ENCODE results near the gene NIP7. TPM values are rescaled to one million over a fixed set of nuclear protein-coding genes. Genes with fewer than 3 reads are reported as not detected.
"Not testable (repeated sequence)": the region's sequence is repeated elsewhere in the genome, so short reads cannot be mapped to it uniquely, and the experiment has no call there.

Gene NIP7
- total RNA-seq, 1 donor from 2014 or later: 81.2 TPM

GRCh38 chr16:69344171-69344570, 4.6 kb downstream of the NIP7 start:
- Mint-ChIP-seq H3K36me3 (ENCODE audit: low read depth) (peaks cover 66% of the 10 kb centered on the region), H3K9me3 (no peaks in the 10 kb centered on the region), H3K27me3 (no peaks in the 10 kb centered on the region), H3K27ac (no peak overlapping the region), H3K4me3 (no peak overlapping the region), H3K4me1 (peaks cover 23% of the 10 kb centered on the region)
- intact Hi-C loops (cut with micrococcal nuclease): no loop called here
- DNase-seq: no peak

DNA sequence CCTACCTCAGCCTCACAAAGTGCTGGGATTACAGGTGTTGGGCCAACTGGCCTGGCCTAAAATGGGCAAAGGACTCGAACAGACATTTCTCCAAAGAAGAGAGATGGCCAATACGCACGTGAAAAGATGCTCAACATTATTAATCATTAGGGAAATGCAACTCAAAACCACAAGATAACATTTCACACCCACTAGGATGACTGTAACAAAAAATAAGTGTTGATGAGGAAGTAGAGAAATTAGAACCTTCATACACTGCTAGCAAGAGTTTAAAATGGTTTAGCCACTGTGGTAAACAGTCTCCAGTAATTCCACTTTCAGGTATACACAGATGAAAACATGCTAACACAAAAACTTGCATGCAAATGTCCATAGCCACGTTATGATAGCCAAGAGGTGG, 6.4 kb downstream of the NIP7 start:
- H3K27ac Mint-ChIP-seq: no peak overlapping the region
- H3K27me3 Mint-ChIP-seq: no peaks in the 10 kb centered on the region
- H3K4me1 Mint-ChIP-seq: peaks cover 12% of the 10 kb centered on the region
- peaks cover 55% of the 10 kb centered on the region for H3K36me3 Mint-ChIP-seq (ENCODE audit: low read depth)
- intact Hi-C loops (cut with micrococcal nuclease): no loop called here
- no peak for DNase-seq
- H3K9me3 Mint-ChIP-seq: no peaks in the 10 kb centered on the region
- H3K4me3 Mint-ChIP-seq: no peak overlapping the region

- peaks cover 51% of the 10 kb centered on the region for H3K36me3 Mint-ChIP-seq (ENCODE audit: low read depth)
- no peak for DNase-seq
- H3K4me1 Mint-ChIP-seq: peaks cover 5% of the 10 kb centered on the region
- peak overlapping the region; percentile 20 for H3K27ac Mint-ChIP-seq
- no peak overlapping the region for H3K4me3 Mint-ChIP-seq
- H3K9me3 Mint-ChIP-seq: no peaks in the 10 kb centered on the region
- intact Hi-C loops (cut with micrococcal nuclease): no loop called here
- H3K27me3 Mint-ChIP-seq: no peaks in the 10 kb centered on the region
Measured at GRCh38 chr16:69346683-69347082, 7.1 kb downstream of the NIP7 start.

DNA sequence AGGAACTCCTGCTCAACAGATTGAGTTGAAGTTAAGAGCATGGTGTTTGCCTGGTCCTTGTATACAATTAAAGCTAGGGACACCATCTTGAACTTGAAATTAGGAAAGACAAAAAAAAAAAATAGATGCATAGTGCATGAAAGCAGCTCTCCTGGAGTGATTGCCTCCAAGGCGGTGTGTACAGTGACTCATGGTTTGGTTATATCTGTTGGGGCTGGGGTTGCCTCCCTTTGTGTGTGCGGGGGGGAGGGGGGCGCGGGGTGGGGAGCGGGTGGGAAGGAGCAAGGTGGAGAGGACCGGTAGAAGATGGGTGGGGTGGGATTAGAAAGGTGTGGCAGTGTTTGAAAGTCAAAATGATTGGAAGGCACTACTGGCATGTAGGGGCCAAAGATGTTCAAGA, 8.7 kb downstream of the NIP7 start:
- H3K27ac Mint-ChIP-seq: no peak overlapping the region
- intact Hi-C loops (cut with micrococcal nuclease): no loop called here

GRCh38 chr16:69349536-69349935, 10.0 kb downstream of the NIP7 start:
- H3K27ac Mint-ChIP-seq: no peak overlapping the region
- H3K4me3 Mint-ChIP-seq: no peak overlapping the region
- no peak for DNase-seq
- H3K36me3 Mint-ChIP-seq (ENCODE audit: low read depth): peaks cover 38% of the 10 kb centered on the region
- H3K4me1 Mint-ChIP-seq: no peaks in the 10 kb centered on the region
- intact Hi-C loops (cut with micrococcal nuclease): no loop called here
- no peaks in the 10 kb centered on the region for H3K9me3 Mint-ChIP-seq
- no peaks in the 10 kb centered on the region for H3K27me3 Mint-ChIP-seq

More for the DNA sequence above, 8.7 kb downstream of the NIP7 start:
- DNase-seq: no peak
- Mint-ChIP-seq H3K4me1 (no peaks in the 10 kb centered on the region), H3K36me3 (ENCODE audit: low read depth) (peaks cover 46% of the 10 kb centered on the region), H3K4me3 (no peak overlapping the region), H3K27me3 (no peaks in the 10 kb centered on the region), H3K9me3 (no peaks in the 10 kb centered on the region)

GRCh38 chr16:69350536-69351133, 11.1 kb downstream of the NIP7 start:
- Mint-ChIP-seq H3K27ac (no peak overlapping the region), H3K27me3 (no peaks in the 10 kb centered on the region), H3K4me3 (no peak overlapping the region), H3K4me1 (peaks cover 2% of the 10 kb centered on the region), H3K9me3 (no peaks in the 10 kb centered on the region), H3K36me3 (ENCODE audit: low read depth) (peaks cover 38% of the 10 kb centered on the region)
- DNase-seq: no peak
- intact Hi-C loops (cut with micrococcal nuclease): no loop called here

DNA sequence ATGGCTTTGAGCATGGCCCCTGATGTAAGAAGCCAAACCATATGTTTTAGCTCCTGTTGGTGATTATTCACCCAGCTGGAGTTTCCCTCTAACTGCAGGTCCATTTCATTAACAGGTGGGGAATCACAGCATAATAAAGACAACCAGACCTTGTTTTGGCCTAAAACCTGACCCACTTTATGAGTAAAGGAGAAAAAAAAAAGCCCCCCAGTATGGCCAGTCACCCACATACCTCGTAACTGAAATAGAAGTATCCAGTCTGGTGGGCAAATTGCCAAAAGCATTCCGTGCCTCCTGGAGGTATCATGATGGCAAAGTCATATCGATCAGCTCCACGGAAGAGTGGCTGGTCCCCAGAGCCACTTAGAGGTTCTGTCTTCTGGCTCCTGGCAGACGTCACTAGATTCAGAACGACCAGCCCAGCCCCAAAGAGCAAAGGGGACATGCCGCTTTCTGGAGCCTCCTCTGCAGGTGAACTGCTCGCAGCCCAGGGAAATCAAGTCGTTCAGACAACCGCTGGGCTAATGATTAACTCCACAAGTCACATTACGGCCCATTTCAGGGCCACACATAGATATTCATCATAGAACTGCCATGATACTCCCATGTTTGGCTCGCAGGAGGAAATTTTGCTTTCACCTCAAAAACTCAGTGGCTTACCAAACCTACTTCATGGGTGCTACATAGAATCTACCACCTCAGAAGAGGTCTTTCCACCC, 11.9 kb downstream of the NIP7 start, which contains the start of gene TMED6:
TMED6 (minus strand) TSS at position 478 of the 719 bp plus-strand sequence; CDS start at position 445, 33 bp downstream.
- intact Hi-C loops (cut with micrococcal nuclease): no loop called here
- H3K27me3 Mint-ChIP-seq: no peaks in the 10 kb centered on the region
- peaks cover 42% of the 10 kb centered on the region for H3K36me3 Mint-ChIP-seq (ENCODE audit: low read depth)
- no peak within 1 kb of the TSS for H3K27ac Mint-ChIP-seq
- H3K9me3 Mint-ChIP-seq: no peaks in the 10 kb centered on the region
- peaks cover 2% of the 10 kb centered on the region for H3K4me1 Mint-ChIP-seq
- no peak for DNase-seq
- no peak within 1 kb of the TSS for H3K4me3 Mint-ChIP-seq

DNA sequence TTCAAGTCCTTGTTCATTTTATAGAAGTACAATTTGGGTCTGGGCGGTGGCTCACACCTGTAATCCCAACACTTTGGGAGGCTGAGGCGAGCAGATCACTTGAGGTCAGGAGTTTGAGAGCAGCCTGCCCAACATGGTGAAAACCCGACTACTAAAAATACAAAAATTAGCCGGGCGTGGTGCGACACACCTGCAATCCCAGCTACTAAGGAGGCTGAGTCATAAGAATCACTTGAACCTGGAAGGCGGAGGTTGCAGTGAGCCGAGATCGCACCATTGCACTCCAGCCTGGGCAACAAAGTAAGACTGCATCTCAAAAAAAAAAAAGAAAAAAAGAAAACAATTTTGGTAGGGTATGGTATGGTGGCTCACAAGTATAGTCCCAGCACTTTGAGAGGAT, 20.5 kb downstream of the NIP7 start:
- DNase-seq; H3K27me3 Mint-ChIP-seq; H3K27ac Mint-ChIP-seq; H3K4me3 Mint-ChIP-seq; H3K4me1 Mint-ChIP-seq; intact Hi-C loops (cut with micrococcal nuclease); H3K9me3 Mint-ChIP-seq: not testable (repeated sequence)
- H3K36me3 Mint-ChIP-seq (ENCODE audit: low read depth): peaks cover 43% of the 10 kb centered on the region

DNA sequence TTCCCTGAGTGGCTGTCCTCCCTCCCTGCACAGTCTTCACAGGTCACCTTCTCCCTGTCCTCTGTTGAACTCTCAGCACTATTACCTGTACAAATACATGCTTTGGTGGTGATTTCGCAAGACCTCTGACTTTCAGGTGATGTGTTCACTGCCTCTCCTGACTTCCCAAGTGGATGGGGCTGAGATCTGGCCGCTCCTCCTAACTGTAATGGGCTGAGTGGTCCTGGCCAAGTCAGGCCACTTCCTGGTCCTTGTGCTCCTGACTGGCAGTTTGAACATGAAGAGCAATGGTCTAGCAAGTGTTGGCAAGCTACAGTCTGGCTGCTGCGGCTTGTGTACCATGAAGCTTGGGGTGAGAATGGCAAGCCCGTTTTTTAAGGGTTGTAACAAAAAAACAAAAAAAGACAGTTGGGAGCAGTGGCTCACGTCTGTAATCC, 23.7 kb downstream of the NIP7 start:
- Mint-ChIP-seq H3K9me3 (no peaks in the 10 kb centered on the region), H3K27ac (no peak overlapping the region), H3K36me3 (ENCODE audit: low read depth) (peaks cover 57% of the 10 kb centered on the region), H3K4me1 (peaks cover 17% of the 10 kb centered on the region), H3K27me3 (no peaks in the 10 kb centered on the region), H3K4me3 (no peak overlapping the region)
- no peak for DNase-seq
- intact Hi-C loops (cut with micrococcal nuclease): no loop called here

DNA sequence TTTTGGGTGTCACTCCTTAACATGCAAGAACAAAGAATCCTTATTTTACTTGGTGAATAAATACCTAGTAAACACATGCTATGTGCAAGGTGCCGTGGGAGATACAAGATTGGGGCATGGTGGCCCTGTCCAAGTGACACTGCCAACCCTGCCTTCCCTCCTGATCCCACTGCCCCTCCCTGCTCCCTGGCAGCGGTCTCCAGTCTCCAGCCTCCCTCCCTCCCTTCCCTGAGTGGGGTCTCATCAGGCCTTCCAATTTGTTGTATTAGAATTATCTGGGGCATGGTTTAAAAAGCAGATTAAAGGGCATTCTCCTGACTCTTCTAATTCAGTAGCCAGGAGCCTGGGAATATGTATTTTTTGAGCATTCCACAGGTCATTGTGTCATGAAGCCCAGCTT, 24.5 kb downstream of the NIP7 start:
- H3K27me3 Mint-ChIP-seq: no peaks in the 10 kb centered on the region
- H3K4me3 Mint-ChIP-seq: no peak overlapping the region
- intact Hi-C loops (cut with micrococcal nuclease): no loop called here
- H3K27ac Mint-ChIP-seq: no peak overlapping the region
- H3K9me3 Mint-ChIP-seq: no peaks in the 10 kb centered on the region
- DNase-seq: no peak
- H3K4me1 Mint-ChIP-seq: peaks cover 17% of the 10 kb centered on the region
- peaks cover 61% of the 10 kb centered on the region for H3K36me3 Mint-ChIP-seq (ENCODE audit: low read depth)

GRCh38 chr16:69365901-69366300, 26.3 kb downstream of the NIP7 start:
- H3K27ac Mint-ChIP-seq: peak overlapping the region; percentile 79
- H3K4me1 Mint-ChIP-seq: peaks cover 19% of the 10 kb centered on the region
- no peaks in the 10 kb centered on the region for H3K27me3 Mint-ChIP-seq
- no peaks in the 10 kb centered on the region for H3K9me3 Mint-ChIP-seq
- no peak for DNase-seq
- H3K36me3 Mint-ChIP-seq (ENCODE audit: low read depth): peaks cover 71% of the 10 kb centered on the region
- intact Hi-C loops (cut with micrococcal nuclease): no loop called here
- H3K4me3 Mint-ChIP-seq: no peak overlapping the region

DNA sequence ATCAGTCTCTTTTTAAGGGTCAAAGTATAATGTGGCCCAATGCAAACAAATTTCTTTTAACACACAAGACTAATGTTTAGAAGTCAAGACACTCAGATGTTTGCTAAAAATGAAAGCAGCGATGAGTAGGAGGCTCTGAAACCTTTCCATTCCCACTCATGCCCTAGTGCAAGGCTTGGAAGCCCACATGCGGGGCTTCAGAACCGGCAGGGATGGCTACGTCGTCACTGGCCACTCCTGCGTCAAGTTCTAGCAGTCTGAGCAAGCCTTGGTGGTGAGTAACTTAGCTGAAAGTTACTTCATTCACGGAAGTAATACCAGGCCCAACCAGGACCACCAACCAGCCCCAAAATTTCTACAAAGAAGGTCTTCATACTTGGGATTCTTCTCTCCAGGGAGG, 26.9 kb downstream of the NIP7 start:
- H3K4me3 Mint-ChIP-seq: no peak overlapping the region
- H3K4me1 Mint-ChIP-seq: peaks cover 19% of the 10 kb centered on the region
- peaks cover 68% of the 10 kb centered on the region for H3K36me3 Mint-ChIP-seq (ENCODE audit: low read depth)
- H3K27ac Mint-ChIP-seq: no peak overlapping the region
- intact Hi-C loops (cut with micrococcal nuclease): no loop called here
- DNase-seq: no peak
- no peaks in the 10 kb centered on the region for H3K9me3 Mint-ChIP-seq
- no peaks in the 10 kb centered on the region for H3K27me3 Mint-ChIP-seq

GRCh38 chr16:69367980-69368379, 28.4 kb downstream of the NIP7 start:
- Mint-ChIP-seq H3K4me3 (no peak overlapping the region), H3K36me3 (ENCODE audit: low read depth) (peaks cover 68% of the 10 kb centered on the region)
- intact Hi-C loops (cut with micrococcal nuclease): no loop called here

GRCh38 chr16:69368866-69369265, 29.3 kb downstream of the NIP7 start:
- Mint-ChIP-seq H3K27me3 (no peaks in the 10 kb centered on the region), H3K9me3 (no peaks in the 10 kb centered on the region), H3K4me3 (no peak overlapping the region), H3K36me3 (ENCODE audit: low read depth) (peaks cover 71% of the 10 kb centered on the region), H3K4me1 (peaks cover 18% of the 10 kb centered on the region), H3K27ac (no peak overlapping the region)
- no peak for DNase-seq
- intact Hi-C loops (cut with micrococcal nuclease): no loop called here

More at GRCh38 chr16:69367980-69368379, 28.4 kb downstream of the NIP7 start:
- Mint-ChIP-seq H3K9me3 (no peaks in the 10 kb centered on the region), H3K4me1 (peaks cover 16% of the 10 kb centered on the region), H3K27ac (no peak overlapping the region), H3K27me3 (no peaks in the 10 kb centered on the region)
- DNase-seq: no peak

Measured in activated CD4-positive, alpha-beta T cell treated with anti-CD3 and anti-CD28 coated beads, Interleukin-2, amount 10 ng/mL, durations not matched to agents 24 days and 14 days (primary cell).